Activated CD4-positive, alpha-beta T cell treated with anti-CD3 and anti-CD28 coated beads for 1 hour (primary cell): ENCODE data around the gene ATP6V0A4.
"Not testable (repeated sequence)": the region's sequence is repeated elsewhere in the genome, so short reads cannot be mapped to it uniquely, and the experiment has no call there.

Source experiments
- DNase-seq: peaks from one replicate; pipeline ENCODE4 v3.0.0-alpha.2; 2020

The ATP6V0A4 gene

DNA sequence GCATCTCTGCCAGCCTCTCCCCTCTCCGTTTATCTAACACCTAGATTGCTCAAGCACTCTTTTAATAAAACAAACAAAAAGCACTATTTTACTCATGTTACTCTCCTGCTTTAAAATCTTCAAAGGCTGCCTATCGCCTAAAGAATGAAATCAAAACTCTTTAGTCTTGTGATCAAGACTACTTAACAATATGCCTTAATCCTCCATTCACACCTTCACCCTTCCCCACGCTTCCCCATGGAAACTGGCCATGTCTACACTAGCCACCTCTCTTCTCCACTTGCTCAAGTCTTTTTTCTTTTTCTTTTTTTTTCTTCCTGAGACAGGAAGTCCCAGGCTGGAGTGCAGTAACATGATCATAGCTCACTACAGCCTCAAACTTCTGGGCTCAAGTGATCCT is 48.0 kb downstream of the ATP6V0A4 start:
- no peak for DNase-seq

DNA sequence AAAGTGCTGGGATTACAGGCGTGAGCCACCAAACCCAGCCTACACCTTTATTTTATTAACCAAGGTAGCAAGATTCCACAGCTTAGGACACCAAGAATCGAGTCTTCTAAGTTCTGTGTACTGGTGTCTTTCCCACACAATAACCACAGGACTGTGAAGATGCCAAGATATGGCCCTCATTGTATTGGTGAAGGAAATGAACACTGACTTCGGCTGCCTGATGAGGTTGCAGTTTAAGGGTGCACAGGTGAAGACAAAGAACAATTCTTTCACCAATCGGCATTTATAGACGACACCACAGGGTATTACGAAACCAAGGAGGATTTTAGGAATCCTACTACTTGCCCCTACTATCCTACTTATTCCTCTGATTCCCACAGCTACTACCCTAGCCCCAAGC is 49.3 kb downstream of the ATP6V0A4 start:
- DNase-seq: no peak

DNA sequence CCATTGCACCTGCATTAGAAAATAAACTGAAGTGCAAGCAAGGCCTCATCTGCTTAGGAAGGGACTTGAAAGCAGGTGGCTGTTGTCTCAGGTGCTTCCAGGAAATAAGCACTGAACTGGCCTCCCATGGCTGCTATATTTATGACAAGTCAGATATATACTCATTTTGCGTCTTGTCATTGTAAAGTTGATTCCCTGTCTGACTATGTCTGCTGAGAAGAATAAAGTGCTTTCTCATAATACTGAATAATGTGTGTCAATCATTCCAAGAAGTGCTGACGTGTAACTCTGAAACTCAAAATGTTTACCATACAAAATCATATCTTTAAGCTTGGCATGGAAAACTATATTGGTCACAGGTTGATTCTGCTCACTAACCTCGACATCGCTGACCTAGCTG is 51.9 kb downstream of the ATP6V0A4 start:
- no peak for DNase-seq

DNA sequence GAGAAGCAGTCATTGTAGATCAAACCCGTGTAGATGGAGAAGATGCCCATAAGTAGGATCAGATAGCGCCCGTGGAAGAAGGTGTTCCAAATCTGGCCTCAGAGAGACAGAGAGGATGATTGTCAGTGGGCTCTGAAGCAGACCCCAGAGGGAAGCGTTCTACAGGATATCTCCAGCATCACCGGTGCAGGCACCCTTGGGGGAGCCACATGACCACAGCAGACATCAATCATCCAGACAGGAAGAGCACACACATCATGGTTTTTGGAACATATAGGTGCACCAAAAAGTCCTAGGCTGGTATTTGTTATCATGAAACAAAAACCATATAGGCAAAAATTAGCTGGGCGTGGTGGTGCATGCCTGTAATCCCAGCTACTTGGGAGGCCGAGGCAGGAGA is 52.8 kb downstream of the ATP6V0A4 start:
- DNase-seq: no peak

DNA sequence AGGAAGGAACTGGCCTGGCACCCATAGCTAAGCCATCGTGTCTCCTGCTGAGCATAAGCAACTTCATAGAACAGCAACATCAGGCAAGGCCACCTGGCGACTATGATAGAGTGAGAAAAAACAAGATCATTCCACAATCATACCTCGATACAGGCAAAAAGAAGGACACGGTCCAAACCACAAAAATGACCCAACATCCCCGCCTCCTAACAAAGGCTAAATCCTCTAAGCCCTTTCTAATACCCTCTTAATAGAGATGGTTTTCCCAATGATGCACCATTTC is 56.6 kb downstream of the ATP6V0A4 start:
- no peak for DNase-seq

DNA sequence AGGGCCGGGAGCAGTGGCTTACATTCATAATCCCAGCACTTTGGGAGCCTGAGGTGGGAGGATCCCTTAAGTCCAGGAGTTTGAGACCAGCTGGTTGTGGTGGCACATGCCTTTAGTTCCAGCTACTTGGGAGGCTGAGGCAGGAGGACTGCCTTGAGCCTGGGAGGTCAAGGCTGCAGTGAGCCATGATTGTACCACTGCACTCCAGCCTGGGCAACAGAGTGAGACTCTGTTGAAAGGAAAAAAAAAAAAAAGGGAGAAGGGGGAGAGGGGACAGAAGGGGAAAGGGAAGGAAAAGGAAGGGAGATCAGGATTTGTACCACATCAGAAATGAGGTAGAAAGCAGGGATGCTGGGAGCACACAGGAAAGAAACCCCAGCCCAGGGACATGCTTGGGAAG is 58.1 kb downstream of the ATP6V0A4 start:
- no peak for DNase-seq

DNA sequence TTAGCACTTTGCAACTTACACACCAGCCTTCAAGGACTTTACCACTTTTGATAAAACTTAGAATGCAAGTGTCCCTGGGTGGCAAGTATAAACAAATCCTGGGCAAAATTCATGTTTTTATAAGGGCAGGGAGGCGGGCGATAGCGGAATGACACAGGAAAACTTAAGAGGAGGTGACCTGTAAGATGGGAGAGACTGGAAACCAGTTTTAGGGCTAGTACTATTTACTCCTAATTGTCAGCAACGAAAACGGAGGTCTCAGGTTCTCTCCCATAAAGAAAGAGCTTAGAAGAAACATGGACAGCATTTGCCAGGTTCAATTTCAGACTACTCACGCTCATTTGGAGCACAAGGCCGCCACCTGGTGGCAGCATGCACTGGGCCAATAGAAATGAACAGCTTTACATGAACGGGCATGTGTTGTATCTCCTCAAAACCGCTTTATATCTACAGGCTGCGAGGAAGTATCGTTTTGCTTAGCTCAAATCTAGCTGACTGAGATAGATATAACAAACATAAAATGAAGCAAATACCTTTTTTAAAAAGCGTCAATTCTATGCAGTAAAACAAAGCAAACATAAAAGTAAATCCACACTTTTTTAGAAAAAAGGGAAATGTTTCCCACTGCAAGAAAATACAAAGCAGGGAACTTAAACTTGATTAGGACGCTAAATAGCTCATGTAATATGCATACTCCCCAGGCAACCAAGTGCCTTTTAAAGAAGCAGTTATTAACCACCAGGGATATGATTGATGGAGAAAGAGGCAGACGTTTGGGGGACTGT is 59.3 kb downstream of the ATP6V0A4 start:
- DNase-seq: peak; percentile 71

DNA sequence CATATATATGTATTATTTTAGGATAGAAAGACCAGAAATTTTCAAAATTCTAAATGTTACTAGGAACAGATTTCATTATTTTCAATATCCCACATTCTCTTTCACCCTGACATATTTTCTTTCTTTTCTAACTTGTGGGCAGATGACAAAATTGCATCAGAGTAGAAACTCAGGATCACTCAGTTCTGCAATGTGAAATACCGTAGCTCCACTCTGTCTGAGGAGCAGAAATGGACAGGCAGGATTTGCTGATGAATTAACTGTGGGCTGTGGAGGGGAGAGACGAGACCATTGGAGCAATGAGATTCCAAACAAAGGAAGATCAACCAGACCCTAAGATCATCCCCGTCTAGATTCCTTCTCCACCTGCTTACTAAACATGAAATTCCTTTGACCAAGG is 59.9 kb downstream of the ATP6V0A4 start:
- no peak for DNase-seq

DNA sequence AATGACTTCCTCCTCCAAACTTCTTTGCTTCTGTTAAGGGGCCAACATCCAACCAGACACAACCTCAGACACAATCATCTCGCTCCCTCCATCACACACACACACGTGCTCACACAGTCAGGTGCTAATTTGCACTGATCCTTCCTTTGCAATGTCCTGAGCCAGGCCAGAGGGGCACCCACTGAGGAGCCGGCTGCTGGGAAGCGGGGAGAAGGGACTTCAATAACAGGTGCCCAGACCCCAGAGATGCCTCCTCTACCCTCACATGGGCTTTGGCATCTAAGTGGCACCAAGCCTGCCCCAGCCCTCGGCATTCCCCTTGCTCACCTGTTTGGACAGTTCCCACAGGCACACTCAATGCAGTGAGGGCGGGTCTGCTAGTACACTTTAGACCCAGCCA is 62.6 kb downstream of the ATP6V0A4 start:
- no peak for DNase-seq

DNA sequence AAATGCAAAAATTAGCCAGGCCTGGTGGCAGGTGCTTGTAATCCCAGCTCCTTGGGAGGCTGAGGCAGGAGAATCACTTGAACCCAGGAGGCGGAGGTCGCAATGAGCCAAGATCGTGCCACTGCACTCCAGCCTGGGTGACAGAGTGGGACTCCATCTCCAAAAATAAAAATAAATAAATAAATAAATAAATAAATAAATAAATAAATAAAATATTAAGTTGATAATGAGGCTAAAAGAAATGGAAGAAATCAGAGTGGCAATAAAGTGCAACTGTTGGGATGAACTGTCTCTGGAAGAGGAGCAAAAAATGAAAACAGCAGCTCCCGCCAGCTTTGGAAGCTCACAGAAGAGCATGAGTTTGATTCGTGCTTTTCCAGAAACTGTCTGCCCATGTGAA is 66.3 kb downstream of the ATP6V0A4 start:
- DNase-seq: not testable (repeated sequence)

DNA sequence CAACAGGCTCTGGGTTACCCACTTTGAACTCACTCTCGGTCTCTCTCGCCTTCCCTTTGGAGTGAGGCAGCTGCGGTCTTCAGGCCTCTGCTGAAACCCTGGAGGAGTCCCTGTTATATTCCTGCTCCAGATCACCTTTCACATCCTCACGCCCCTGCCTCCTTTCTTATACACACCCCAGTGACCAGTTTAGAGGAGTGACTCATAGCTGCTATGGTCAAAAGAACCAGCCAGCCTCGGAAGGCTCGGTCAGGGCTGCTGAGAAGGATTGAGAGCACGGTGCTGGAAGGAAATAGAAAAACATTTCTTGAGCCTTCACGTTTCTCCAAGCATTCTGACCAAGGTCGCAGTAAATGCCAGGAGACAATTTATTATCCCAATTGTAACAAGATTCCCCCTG is 68.6 kb downstream of the ATP6V0A4 start:
- no peak for DNase-seq

DNA sequence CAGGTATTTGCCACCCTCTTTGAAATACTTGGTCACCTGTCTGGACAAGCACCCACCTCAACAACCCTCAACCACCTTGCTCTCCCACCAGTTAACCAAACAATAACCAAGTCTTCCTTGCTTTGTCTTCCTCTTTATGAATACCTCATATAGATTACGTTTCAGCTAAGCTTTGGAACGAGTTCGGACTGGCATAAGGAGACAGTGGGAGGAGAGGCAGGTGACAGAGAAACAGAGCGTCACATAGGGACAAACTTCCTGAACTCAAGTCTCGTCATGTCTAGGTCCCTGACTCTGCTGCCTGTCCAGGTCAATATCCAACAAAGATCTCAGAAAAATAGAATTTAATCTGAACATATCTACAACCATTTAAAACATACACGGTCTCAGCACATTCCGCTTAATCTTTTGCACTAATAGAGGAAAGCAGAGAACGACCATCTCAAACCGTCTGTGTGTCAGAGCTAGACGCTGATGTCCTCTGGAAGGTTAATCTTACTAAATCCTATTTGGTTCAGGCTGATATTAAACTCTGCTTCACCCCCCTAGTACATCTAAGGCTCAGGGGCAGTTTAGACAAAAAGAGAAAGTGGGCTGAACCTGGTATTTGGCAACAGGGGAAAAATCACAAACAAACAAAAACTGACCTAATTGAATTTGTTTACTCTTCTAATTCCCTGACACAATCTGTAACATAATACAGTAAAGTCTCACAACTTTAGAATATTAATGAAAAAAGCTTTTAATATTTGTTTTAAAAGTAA is 70.5 kb downstream of the ATP6V0A4 start:
- no peak for DNase-seq

DNA sequence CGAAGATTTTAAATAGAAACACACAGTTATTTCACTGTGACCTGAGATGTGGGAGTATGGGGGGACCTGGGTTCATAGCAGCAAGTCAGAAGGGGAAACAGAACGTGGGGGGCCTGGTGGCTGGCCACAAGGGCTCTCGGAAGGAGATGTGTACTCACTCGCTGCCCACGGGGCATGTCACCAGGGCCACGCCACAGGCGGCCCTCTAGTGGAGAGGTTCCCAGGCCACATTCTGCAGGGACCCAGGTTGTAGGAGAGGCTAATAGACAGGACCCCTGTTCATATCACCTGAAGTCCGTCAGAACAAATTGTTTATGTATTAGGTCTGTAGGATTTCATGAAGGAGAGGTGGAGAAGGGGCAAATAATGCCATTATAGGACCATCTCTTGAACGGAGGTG is 71.7 kb downstream of the ATP6V0A4 start:
- no peak for DNase-seq

DNA sequence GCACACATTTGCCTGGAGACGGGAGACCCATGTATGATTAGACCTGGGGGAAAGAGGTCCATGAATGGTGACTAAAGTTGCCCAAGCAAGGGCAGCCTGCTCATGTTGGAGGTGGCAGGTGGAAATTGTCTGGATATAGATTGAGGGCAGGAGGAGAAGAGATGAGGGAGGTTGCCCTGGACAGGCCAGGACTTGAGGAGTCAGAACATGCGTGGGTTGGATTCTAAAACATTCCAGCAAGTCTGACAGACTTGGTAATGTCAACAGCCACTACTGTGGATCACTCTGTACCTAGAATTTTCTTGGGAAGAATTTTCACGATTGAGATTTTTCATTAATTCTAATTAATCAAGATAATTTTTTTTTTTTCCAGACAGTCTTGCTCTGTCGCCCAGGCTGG is 77.7 kb downstream of the ATP6V0A4 start:
- no peak for DNase-seq

DNA sequence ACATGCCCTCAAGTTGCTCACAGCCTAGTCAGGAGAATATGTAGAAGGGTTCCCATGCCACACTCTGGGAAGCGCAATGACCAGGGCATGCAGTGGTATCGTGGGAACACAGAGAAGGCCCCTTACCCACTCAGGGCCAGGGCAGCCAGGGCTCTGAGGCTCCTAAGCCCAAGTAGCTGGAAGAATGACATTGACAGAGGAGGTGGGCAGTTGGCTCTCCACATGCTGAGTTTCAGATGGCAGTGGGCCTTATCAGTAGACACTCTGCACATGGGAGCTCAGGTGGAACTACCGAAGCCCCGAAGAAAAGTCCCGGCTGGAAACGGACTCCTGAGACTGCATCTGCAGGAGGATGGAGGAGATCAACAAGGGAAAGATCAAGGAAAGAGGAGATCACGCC is 81.1 kb downstream of the ATP6V0A4 start:
- no peak for DNase-seq

DNA sequence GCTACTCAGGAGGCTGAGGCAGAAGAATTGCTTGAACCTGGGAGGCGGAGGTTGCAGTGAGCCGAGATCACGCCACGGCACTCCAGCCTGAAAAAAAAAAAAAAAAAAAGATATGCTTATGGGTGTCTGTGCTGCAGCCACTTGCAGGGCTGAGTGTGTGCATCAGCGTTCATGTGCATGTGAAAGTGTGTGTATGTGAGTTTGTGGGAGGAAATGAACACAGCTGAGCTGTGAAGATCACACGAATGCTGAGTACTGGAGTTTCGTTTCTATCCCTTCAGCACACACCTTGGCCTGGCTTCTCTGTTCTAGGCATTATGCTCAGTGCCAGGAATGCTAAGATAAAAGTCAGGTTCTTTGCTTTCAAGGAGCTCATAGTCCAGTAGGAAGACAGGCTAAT is 84.8 kb downstream of the ATP6V0A4 start:
- DNase-seq: no peak

DNA sequence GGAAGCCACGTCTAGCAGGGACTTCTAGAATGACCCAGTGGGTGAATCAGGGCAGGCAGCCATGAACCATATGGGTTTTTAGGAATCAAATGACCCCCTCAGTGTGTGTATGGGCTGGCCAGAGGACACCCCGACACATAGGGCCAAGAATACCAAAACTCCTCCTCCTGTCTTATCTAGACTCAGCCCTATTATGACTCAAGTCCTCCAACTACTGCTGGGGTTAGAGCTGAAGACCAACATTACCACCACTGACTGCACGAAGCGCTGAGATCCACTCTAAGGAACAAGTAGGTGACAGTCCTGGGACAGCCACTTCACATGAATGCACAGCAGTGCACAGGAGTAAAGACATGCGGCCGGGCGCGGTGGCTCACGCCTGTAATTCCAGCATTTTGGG is 85.3 kb downstream of the ATP6V0A4 start:
- no peak for DNase-seq

DNA sequence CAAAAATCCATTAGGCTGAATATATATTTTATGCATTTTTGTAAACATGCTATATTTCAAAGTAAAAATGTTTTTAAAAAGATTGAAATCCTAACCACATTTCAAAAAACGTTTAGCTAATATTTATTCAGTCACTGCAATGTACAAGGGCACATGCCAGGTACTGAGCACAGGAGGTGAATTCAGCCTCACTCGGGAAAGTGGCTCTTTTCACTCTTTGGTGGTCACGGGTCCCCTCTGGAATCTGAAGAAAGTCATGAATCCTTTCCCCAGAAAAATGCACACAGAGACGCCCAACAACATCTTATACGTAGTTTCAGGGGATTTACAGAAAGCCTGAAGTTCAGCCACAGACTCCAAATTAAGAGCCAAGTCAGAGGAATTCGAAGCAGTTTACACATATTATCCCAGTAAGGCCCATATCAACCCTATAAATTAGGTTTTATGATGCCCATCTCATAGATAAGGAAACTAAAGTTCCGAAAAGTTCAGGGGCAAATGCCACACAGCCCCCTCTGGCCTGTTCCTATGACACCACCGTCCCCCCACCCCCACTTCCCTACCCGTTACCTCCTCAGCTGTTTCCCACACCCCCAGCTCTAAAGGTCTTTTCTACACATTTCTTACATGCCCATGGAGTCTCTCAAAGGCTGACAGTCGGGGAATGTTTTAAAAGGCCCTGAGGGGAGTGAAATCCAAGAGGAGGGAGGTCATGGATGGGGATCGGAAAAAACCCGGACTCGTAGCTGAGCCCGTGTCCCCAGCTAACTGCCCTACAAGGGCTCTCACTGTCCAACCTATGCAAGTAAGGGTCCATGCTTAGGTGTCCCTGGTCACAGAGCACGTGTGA is 87.2 kb downstream of the ATP6V0A4 start:
- no peak for DNase-seq

DNA sequence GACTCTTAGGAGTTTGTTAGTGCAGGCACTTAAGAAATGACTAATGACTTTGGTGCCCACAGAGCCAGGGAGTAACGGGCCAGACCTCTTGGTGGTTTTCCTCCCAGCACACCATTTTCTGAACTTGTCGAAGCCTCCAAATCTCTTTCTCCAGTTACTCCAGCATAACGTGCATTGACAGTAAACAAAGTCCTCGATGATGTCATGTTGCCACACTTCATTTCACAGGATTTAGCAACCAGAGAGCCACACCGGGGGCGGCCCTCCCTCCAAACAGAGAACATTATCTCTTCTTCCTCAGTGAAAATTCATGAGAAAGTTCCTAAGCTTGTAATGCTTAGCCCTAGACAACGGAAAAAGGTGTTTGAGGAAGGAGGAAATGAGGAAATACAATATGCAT is 92.8 kb downstream of the ATP6V0A4 start:
- no peak for DNase-seq

DNA sequence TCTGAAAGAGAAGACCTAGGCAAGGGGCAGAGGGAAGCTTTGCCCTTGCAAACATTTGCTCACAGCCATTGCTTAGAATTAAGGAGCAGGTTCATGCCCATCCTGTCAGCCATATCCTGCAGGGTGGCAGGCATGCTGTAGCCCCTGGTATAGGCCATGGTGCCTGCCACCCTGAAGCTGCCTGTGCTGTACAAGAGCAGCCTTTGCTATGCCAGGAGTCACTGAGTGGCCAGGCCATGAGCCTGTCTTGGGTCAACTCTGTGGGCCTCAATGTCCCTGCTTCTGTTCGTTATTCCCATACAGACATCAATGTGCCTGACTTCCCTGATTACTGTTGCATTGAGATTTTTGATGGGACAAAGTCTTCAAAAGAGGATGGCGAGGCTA is 96.5 kb downstream of the ATP6V0A4 start:
- DNase-seq: no peak

DNA sequence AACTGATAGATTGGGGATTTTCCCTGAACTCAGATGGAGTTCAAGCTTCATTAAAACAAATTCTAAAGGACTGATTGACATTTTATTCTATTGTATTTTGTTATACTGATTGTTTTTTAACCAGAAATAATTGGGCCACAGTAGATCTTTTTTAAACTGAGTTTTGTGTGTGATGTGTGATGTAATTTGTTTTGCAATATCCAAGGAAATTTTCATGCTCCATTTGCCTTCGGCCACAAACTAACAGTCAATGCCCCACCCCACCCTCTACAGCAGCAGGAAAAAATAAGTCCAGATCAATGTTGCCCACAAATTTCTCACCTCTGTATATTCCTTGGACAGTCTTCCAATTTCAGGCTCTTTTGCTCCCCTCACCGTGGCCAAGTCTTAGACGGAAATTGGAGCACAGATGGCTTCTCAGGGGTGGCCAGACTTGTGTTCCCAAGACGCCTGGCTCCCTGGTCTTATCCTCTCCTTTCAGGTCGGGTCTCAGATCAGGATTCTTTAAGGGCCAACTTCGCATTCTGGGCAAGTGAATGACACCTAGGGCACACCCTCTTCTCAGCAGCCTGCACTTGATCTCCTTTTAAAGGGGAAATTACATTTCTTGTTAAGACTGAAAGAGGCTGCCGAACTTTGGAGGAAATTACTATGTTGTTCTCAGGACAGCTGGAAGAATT is 97.0 kb downstream of the ATP6V0A4 start, which contains the start of gene SVOPL:
SVOPL (minus strand) TSS at position 506 of the 680 bp plus-strand sequence. CDS start 22,317 bp downstream, outside the sequence.
- no peak for DNase-seq

DNA sequence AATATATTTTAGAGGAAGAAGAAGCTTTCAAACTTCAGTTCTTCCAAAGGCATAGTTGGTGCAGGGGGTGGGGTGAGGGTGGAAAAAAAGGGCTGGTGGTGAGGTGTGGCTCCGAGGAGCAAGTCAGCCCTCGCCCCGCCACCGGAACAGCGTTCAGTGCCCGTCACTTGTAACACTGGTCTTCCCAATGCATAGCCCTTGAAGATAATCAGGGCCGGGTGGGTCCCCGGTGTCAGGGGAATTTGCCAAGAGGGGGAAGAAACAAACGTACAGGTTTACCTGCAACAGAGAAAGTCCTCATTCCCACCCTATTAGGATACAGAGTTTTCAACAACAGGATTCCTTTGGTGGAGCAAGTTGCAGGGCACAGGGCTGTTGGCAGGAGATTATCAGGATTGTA is 98.3 kb downstream of the ATP6V0A4 start:
- DNase-seq: no peak

DNA sequence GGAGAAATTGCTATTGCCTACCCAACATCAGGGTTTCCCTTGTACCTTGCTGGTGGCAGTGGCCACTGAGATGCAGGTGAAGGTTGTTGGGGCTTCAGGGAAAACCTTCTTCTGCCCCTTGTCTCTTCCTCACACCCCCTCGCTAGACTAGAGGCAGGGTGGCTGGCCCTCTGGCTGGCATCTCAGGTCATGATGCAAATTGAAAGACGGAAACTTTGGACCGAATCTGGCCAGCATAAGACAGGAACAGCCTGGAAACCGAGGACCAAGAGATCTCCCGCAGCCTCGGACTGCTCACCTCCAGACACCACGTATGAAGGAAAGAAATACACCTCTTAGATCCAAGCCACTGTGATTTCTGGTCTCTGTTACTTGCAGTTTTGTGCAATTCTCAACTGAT is 99.7 kb downstream of the ATP6V0A4 start:
- no peak for DNase-seq
